ENCODE data around the gene S100A5.

S100A5 gene

DNA sequence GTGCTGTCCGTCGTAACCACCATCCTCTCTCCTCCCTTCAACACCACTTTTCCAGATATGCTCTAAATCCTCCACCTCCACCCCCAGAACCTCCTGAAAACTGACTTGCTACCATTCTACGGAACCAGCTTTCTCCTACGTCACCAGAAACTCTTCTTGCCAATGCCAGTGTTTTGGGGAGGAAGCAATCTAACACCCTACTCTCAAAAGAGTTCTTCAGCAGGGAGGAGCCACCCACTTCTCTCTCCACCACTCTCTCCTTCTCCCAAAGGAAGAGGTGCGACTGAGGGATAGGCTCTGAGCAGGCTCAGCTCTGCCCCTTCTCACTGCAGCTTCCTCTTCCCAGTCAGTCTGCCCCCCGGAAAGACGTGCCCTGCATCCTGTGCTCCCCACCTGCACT, 31.0 kb upstream of the S100A5 start:
- Histone ChIP-seq H3K79me1 (ENCODE audit: low read length) (no peaks in the 10 kb centered on the region), H3K23ac (ENCODE audit: low read length) (no peak overlapping the region), H2BK5ac (ENCODE audit: low read length) (no peak overlapping the region), H3K56ac (ENCODE audit: low read length) (peak overlapping the region; percentile 52), H3K9ac (ENCODE audit: low read length) (no peak overlapping the region), H2AK5ac (ENCODE audit: low read length) (no peak overlapping the region), H2BK120ac (ENCODE audit: low read depth, low read length) (no peak overlapping the region), H4K8ac (ENCODE audit: low read depth, low read length) (no peak overlapping the region), H3K36me3 (ENCODE audit: control insufficient read depth, insufficient read depth, low read length) (no peaks in the 10 kb centered on the region), H3K4me3 (ENCODE audit: low read length) (no peak overlapping the region), H3K4me2 (ENCODE audit: low read length) (no peak overlapping the region), H3K27ac (ENCODE audit: low read depth, low read length) (no peak overlapping the region), H3K4me1 (ENCODE audit: control insufficient read depth, low read depth, low read length) (peaks cover 7% of the 10 kb centered on the region), H3K27me3 (ENCODE audit: insufficient read depth, low read length, poor library complexity) (no peaks in the 10 kb centered on the region), H3K79me2 (ENCODE audit: control insufficient read depth, insufficient read depth, low read length) (no peaks in the 10 kb centered on the region), H3K18ac (ENCODE audit: low read length) (no peak overlapping the region), H2BK15ac (replicated peaks; ENCODE audit: low read depth) (no peak overlapping the region), H3K4ac (ENCODE audit: low read depth, low read length) (no peak overlapping the region), H4K5ac (ENCODE audit: low read length) (no peak overlapping the region)
- DNase-seq = no peak
- no CpG with 5 or more reads among the region's 7 CpGs for WGBS (ENCODE audit: extremely low coverage, insufficient coverage, low lambda C conversion rate)

- H3K23ac ChIP-seq (ENCODE audit: low read length) = no peak overlapping the region
- no peak overlapping the region for H2BK120ac ChIP-seq (ENCODE audit: low read depth, low read length)
- DNase-seq = no peak
- no peak overlapping the region for H3K18ac ChIP-seq (ENCODE audit: low read length)
- H3K4me1 ChIP-seq (ENCODE audit: control insufficient read depth, low read depth, low read length) = peaks cover 8% of the 10 kb centered on the region
- H2BK15ac ChIP-seq (replicated peaks; ENCODE audit: low read depth) = no peak overlapping the region
- no peak overlapping the region for H4K5ac ChIP-seq (ENCODE audit: low read length)
- H3K27me3 ChIP-seq (ENCODE audit: insufficient read depth, low read length, poor library complexity) = no peaks in the 10 kb centered on the region
- no peaks in the 10 kb centered on the region for H3K79me1 ChIP-seq (ENCODE audit: low read length)
- H3K79me2 ChIP-seq (ENCODE audit: control insufficient read depth, insufficient read depth, low read length) = no peaks in the 10 kb centered on the region
- H2BK5ac ChIP-seq (ENCODE audit: low read length) = no peak overlapping the region
- H3K4me3 ChIP-seq (ENCODE audit: low read length) = no peak overlapping the region
- no CpG with 5 or more reads among the region's 5 CpGs for WGBS (ENCODE audit: extremely low coverage, insufficient coverage, low lambda C conversion rate)
- no peak overlapping the region for H3K4me2 ChIP-seq (ENCODE audit: low read length)
- no peaks in the 10 kb centered on the region for H3K36me3 ChIP-seq (ENCODE audit: control insufficient read depth, insufficient read depth, low read length)
- H3K56ac ChIP-seq (ENCODE audit: low read length) = no peak overlapping the region
- no peak overlapping the region for H3K9ac ChIP-seq (ENCODE audit: low read length)
- H3K4ac ChIP-seq (ENCODE audit: low read depth, low read length) = no peak overlapping the region
- no peak overlapping the region for H2AK5ac ChIP-seq (ENCODE audit: low read length)
- no peak overlapping the region for H4K8ac ChIP-seq (ENCODE audit: low read depth, low read length)
- H3K27ac ChIP-seq (ENCODE audit: low read depth, low read length) = no peak overlapping the region
Observed at GRCh38 chr1:153570874-153571273, 30.1 kb upstream of the S100A5 start.

DNA sequence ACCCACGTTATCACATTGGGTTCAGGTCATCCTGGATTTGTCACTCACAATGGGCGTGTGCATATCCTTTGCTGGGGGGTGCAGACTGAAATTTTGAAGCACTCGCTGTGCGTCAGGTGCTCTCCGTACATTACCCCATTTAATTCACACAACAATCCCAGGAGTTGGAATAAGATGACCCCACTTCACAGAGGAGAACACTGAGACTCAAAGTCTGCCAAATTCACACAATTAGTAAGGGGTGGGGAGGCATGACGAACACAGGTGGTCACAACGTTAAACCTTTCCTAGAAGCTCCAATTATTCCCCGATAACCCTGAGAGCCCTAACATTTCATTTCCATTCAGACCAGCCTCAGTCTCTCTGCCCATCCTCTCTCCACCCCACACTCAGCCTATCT, 28.7 kb upstream of the S100A5 start:
- H3K56ac ChIP-seq (ENCODE audit: low read length) = no peak overlapping the region
- no peak overlapping the region for H3K4me3 ChIP-seq (ENCODE audit: low read length)
- no peak overlapping the region for H3K18ac ChIP-seq (ENCODE audit: low read length)
- H4K5ac ChIP-seq (ENCODE audit: low read length) = no peak overlapping the region
- no peak overlapping the region for H2BK120ac ChIP-seq (ENCODE audit: low read depth, low read length)
- no peaks in the 10 kb centered on the region for H3K27me3 ChIP-seq (ENCODE audit: insufficient read depth, low read length, poor library complexity)
- no peak overlapping the region for H4K8ac ChIP-seq (ENCODE audit: low read depth, low read length)
- no peak overlapping the region for H3K27ac ChIP-seq (ENCODE audit: low read depth, low read length)
- H3K9ac ChIP-seq (ENCODE audit: low read length) = no peak overlapping the region
- H3K4ac ChIP-seq (ENCODE audit: low read depth, low read length) = no peak overlapping the region
- no peak overlapping the region for H2AK5ac ChIP-seq (ENCODE audit: low read length)
- no peaks in the 10 kb centered on the region for H3K36me3 ChIP-seq (ENCODE audit: control insufficient read depth, insufficient read depth, low read length)
- H2BK5ac ChIP-seq (ENCODE audit: low read length) = no peak overlapping the region
- DNase-seq = no peak
- H3K4me2 ChIP-seq (ENCODE audit: low read length) = no peak overlapping the region
- H3K23ac ChIP-seq (ENCODE audit: low read length) = no peak overlapping the region
- WGBS (ENCODE audit: extremely low coverage, insufficient coverage, low lambda C conversion rate) = no CpG with 5 or more reads among the region's 8 CpGs
- H3K79me2 ChIP-seq (ENCODE audit: control insufficient read depth, insufficient read depth, low read length) = no peaks in the 10 kb centered on the region
- no peak overlapping the region for H2BK15ac ChIP-seq (replicated peaks; ENCODE audit: low read depth)
- no peaks in the 10 kb centered on the region for H3K79me1 ChIP-seq (ENCODE audit: low read length)
- H3K4me1 ChIP-seq (ENCODE audit: control insufficient read depth, low read depth, low read length) = peaks cover 10% of the 10 kb centered on the region

DNA sequence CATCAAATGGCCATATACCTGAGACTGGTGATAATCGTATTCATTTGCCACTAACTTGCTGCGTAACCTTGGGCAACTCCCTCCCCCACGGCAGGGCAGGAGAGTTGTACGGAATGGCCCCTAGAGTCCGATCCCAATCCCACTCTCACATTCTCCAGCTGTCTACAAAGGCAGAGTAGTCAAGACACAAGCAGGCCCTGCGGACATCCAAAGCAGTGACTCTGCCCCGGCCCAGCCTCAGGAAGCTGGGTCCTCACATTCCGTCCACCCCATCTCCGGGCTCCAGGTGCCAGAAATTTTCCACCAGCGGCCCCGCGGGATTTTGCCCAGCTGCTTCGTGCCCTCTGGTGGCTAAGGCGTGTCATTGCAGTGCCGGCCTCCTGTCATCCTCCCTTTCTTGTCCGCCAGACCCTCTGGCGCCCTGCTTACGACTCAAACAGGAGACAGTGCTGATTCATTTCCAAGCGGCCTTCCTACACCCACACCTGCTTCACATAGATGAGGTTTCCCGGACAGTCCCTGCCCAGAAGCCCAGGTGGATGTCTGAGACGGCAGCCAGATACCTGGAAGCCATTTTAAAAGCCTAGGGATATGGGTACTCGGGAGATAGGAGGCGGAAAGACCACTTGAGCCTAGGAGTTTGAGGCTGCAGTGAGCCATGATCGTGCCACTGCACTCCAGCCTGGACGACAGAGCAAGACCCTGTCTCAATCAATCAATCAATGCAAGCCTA, 27.8 kb upstream of the S100A5 start:
- Histone ChIP-seq H3K56ac (ENCODE audit: low read length) (peak overlapping the region; percentile 85), H2AK5ac (ENCODE audit: low read length) (peak overlapping the region; percentile 38), H2BK5ac (ENCODE audit: low read length) (peak overlapping the region; percentile 31), H3K79me1 (ENCODE audit: low read length) (no peaks in the 10 kb centered on the region), H4K8ac (ENCODE audit: low read depth, low read length) (no peak overlapping the region), H3K36me3 (ENCODE audit: control insufficient read depth, insufficient read depth, low read length) (no peaks in the 10 kb centered on the region), H2BK120ac (ENCODE audit: low read depth, low read length) (no peak overlapping the region), H3K4me3 (ENCODE audit: low read length) (no peak overlapping the region), H3K23ac (ENCODE audit: low read length) (no peak overlapping the region), H3K79me2 (ENCODE audit: control insufficient read depth, insufficient read depth, low read length) (no peaks in the 10 kb centered on the region), H3K4me1 (ENCODE audit: control insufficient read depth, low read depth, low read length) (peaks cover 10% of the 10 kb centered on the region), H3K27me3 (ENCODE audit: insufficient read depth, low read length, poor library complexity) (no peaks in the 10 kb centered on the region), H3K4me2 (ENCODE audit: low read length) (peak overlapping the region; percentile 41), H2BK15ac (replicated peaks; ENCODE audit: low read depth) (no peak overlapping the region), H3K9ac (ENCODE audit: low read length) (peak overlapping the region; percentile 58), H3K18ac (ENCODE audit: low read length) (peak overlapping the region; percentile 8), H4K5ac (ENCODE audit: low read length) (peak overlapping the region; percentile 90), H3K27ac (ENCODE audit: low read depth, low read length) (peak overlapping the region; percentile 26), H3K4ac (ENCODE audit: low read depth, low read length) (peak overlapping the region; percentile 38)
- peak; percentile 96 for DNase-seq
- WGBS (ENCODE audit: extremely low coverage, insufficient coverage, low lambda C conversion rate) = no CpG with 5 or more reads among the region's 25 CpGs

DNA sequence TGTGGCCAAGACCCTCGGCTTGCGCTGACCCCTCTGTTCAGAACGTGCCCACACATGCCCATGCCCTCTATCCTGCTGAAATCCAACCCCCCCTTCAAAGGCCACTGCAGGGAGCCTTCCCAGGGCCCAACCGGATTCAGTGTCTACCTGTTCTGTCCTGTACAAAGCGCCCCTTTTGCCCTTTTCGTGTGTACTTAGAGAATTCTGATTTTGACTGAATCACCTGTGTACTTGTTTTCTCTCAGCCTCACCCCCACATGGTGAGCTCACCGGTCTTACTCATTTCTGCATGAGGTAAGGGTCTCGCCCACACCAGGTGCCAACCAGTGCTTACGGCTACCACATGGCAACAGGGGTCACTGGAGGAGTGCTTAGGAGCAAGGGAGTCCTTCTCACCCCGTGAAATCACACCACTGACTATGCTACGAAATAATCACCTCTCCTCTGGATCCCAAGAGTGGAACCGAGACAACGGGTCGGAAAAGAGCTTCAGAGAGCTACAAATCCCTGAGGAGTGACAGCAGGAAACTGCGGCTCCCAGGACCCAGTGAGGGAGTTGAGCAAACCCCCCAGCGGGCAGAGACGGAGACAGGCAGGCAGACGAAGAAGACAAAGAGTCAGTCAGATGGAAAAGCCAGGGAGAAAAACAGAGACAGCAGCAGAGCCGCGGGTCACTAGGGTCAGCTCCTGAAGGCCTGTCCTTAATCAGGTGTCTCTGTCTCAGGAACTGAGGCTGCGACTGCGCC, 27.1 kb upstream of the S100A5 start:
- peak overlapping the region; percentile 85 for H3K56ac ChIP-seq (ENCODE audit: low read length)
- H3K4me2 ChIP-seq (ENCODE audit: low read length) = no peak overlapping the region
- H3K23ac ChIP-seq (ENCODE audit: low read length) = no peak overlapping the region
- no peak overlapping the region for H4K8ac ChIP-seq (ENCODE audit: low read depth, low read length)
- H3K27me3 ChIP-seq (ENCODE audit: insufficient read depth, low read length, poor library complexity) = no peaks in the 10 kb centered on the region
- H3K79me2 ChIP-seq (ENCODE audit: control insufficient read depth, insufficient read depth, low read length) = no peaks in the 10 kb centered on the region
- H3K4me3 ChIP-seq (ENCODE audit: low read length) = no peak overlapping the region
- H2BK5ac ChIP-seq (ENCODE audit: low read length) = peak overlapping the region; percentile 74
- H2BK120ac ChIP-seq (ENCODE audit: low read depth, low read length) = no peak overlapping the region
- DNase-seq = peak; percentile 70
- peaks cover 10% of the 10 kb centered on the region for H3K4me1 ChIP-seq (ENCODE audit: control insufficient read depth, low read depth, low read length)
- no peaks in the 10 kb centered on the region for H3K36me3 ChIP-seq (ENCODE audit: control insufficient read depth, insufficient read depth, low read length)
- peak overlapping the region; percentile 81 for H2AK5ac ChIP-seq (ENCODE audit: low read length)
- peak overlapping the region; percentile 26 for H3K27ac ChIP-seq (ENCODE audit: low read depth, low read length)
- peak overlapping the region; percentile 54 for H3K9ac ChIP-seq (ENCODE audit: low read length)
- H3K4ac ChIP-seq (ENCODE audit: low read depth, low read length) = peak overlapping the region; percentile 38
- no peak overlapping the region for H4K5ac ChIP-seq (ENCODE audit: low read length)
- H3K79me1 ChIP-seq (ENCODE audit: low read length) = no peaks in the 10 kb centered on the region
- H2BK15ac ChIP-seq (replicated peaks; ENCODE audit: low read depth) = no peak overlapping the region
- H3K18ac ChIP-seq (ENCODE audit: low read length) = peak overlapping the region; percentile 8
- WGBS (ENCODE audit: extremely low coverage, insufficient coverage, low lambda C conversion rate) = no CpG with 5 or more reads among the region's 22 CpGs
